ENCODE data around the gene CACNA1E. TPM values are rescaled to one million over a fixed set of nuclear protein-coding genes. Genes with fewer than 3 reads are reported as not detected.

Gene CACNA1E
- total and polyA plus RNA-seq, 2 experiments from 2014 or later = 0.32 to 1.1 TPM

GRCh38 chr1:181513786-181514297 lies 30.5 kb downstream of the CACNA1E start:
- H3K4me3 ChIP-seq = no peak overlapping the region
- peaks cover 10% of the 10 kb centered on the region for H3K27me3 Mint-ChIP-seq (ENCODE audit: insufficient read depth, low read depth, poor library complexity)
- no peaks in the 10 kb centered on the region for H3K4me1 ChIP-seq (ENCODE audit: insufficient read depth)
- TF ChIP-seq CREB1 (CRISPR knock-in tag; IDR thresholded peaks at IDR 0.05; ENCODE audit: low read depth) (no peak), POLR2AphosphoS5 (IDR thresholded peaks at IDR 0.05; ENCODE audit: low read depth) (no peak), REST (IDR thresholded peaks at IDR 0.05; ENCODE audit: unreplicated experiment) (no peak), NANOG (IDR thresholded peaks at IDR 0.05; ENCODE audit: borderline replicate concordance) (no peak), ZNF331 (CRISPR knock-in tag; IDR thresholded peaks at IDR 0.05; ENCODE audit: low read depth) (no peak), EZH2phosphoT487 (IDR thresholded peaks at IDR 0.05; ENCODE audit: unreplicated experiment) (no peak), CTCF (conservative IDR thresholded peaks at IDR 0.05; ENCODE audit: low read depth in 2 of 2) (no peak), ETS1 (IDR thresholded peaks at IDR 0.05) (no peak), EZH2 (IDR thresholded peaks at IDR 0.05; ENCODE audit: low read depth, unreplicated experiment) (no peak), JUNB (IDR thresholded peaks at IDR 0.05; ENCODE audit: unreplicated experiment) (no peak), ZNF114 (CRISPR knock-in tag; IDR thresholded peaks at IDR 0.05) (no peak), STAT1 (IDR thresholded peaks at IDR 0.05; ENCODE audit: unreplicated experiment) (no peak), ZNF462 (CRISPR knock-in tag; IDR thresholded peaks at IDR 0.05) (no peak)
- no peaks in the 10 kb centered on the region for H3K27me3 ChIP-seq (ENCODE audit: insufficient read depth)
- H3K9me3 Mint-ChIP-seq = no peaks in the 10 kb centered on the region
- no peaks in the 10 kb centered on the region for H3K36me3 ChIP-seq (ENCODE audit: insufficient read depth)
- peaks cover 7% of the 10 kb centered on the region for H3K4me1 Mint-ChIP-seq
- H3K36me3 Mint-ChIP-seq (ENCODE audit: low read depth) = no peaks in the 10 kb centered on the region
- no peaks in the 10 kb centered on the region for H3F3A ChIP-seq (replicated peaks; ENCODE audit: low read depth)
- ATAC-seq (no peak), DNase-seq (ENCODE audit: low spot score) (no peak)
- H3K79me2 ChIP-seq (replicated peaks; ENCODE audit: insufficient read depth) = no peaks in the 10 kb centered on the region
- H3K4me3 Mint-ChIP-seq = no peak overlapping the region
- H4K20me1 ChIP-seq (replicated peaks; ENCODE audit: insufficient read depth) = no peaks in the 10 kb centered on the region
- no peak overlapping the region for H3K27ac Mint-ChIP-seq
- H3K27ac ChIP-seq (ENCODE audit: low read depth) = no peak overlapping the region
- no peak overlapping the region for H3K4me2 ChIP-seq
- no peaks in the 10 kb centered on the region for H3K9me2 ChIP-seq (ENCODE audit: insufficient read depth)
- no peak overlapping the region for H2AFZ ChIP-seq
